HS-5 (cell line): ENCODE data around the gene MEIS2.

Experiments
- DNase-seq: peaks from one replicate; pipeline ENCODE4 v3.0.0-alpha.2; 2012; ENCODE audit warnings: low read depth

The MEIS2 gene

GRCh38 chr15:37097144-37097919 lies 3.0 kb downstream of the MEIS2 start:
- DNase-seq: no peak

- DNase-seq: no peak
Measured at GRCh38 chr15:37096558-37097143, 3.7 kb downstream of the MEIS2 start.

DNA sequence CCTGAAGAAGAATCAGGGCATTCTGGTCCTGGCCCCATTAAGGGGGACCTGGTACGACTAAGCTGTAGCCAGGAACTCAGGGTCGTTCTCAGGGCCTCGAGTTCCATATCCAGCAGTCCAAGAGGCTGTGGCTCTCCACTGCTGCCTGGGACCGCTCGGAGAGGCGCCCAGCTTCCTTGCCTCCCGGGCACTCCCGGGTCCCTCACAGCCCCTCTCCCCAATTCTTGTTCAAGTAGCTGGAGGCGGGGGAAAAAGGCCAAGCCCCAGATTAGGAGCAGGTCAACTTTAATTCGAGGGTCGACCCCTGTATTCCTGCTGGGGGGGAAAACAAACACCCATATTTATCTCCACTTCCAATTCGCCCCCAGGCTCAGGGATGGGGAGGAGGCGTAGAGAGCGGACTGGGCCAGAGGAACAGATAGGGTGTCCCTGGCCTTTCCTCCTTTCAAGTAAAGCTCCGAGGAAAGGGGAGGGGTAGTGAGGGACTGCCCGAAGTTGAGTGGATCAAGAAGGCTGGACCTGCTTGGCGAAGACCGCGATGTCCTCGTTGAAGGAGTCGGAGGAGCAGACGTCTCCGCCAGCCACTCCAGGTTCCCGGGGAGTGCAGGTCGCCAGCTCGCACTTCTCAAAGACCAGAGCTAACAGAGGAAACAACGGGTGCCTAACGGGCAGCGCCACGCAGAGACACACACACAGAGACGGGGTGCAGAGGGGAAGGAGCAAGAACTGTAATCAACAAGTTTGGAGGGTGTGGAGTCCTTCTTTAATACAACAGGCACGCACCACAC lies 4.4 kb downstream of the MEIS2 start:
- no peak for DNase-seq

GRCh38 chr15:37094915-37095711 lies 5.2 kb downstream of the MEIS2 start:
- no peak for DNase-seq

DNA sequence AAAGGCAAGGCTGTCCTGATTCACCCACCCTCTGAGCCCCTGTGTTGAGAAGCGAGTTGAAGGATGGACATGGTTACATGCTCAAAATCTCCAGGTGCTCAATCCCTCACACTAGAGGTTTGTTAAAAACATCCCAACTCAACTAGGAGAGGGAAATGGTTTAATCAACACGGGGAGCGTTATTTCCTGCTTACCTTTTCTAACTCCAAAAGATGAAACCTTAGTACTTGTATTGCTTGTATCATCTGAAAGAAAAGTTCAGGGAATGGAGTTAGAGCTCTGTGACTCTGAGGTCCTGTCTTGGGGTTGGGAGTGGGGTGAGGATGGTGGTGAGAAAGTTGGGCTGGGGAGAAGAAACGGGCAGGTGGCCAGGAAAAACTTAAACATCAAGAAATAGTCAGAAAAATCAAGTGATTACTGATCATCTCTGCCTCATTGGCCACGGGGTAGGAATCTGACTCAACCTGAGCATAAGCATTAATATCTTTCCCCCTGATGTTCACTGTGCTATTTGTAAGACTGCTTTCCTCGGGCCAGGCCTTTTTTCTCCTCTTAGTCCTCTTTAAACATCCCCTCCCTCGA lies 5.9 kb downstream of the MEIS2 start:
- DNase-seq: no peak

- DNase-seq: no peak
Measured at GRCh38 chr15:37093480-37094332, 6.6 kb downstream of the MEIS2 start.

DNA sequence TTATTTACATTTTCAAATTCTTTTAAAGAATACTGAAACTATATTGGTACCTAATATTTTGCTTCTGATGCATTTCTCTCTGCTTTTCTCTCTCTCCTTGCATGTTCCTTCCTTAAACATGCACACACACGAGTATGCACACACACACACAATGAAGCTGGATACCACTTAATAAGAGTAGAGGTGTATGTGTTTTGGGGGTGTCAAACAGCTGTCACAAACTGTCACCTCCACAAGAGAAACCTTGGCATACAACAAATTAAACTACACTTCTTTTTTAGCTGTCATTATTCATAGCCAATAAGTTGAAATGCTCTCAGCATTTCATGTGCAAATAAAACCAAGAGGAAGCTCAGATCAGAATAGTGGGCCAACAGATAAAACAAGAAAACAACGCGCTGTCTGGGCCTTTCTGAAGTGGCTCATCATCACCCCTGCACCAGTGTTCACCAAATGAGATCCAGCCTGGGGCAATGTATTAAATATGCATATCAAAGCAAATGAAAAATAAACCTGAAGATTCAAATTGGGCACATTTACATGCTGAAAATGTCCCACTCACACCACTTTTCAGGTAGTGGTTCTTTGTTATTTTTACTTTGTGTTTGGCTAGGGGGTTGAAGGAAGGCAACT lies 9.7 kb downstream of the MEIS2 start:
- DNase-seq: no peak

GRCh38 chr15:37088436-37088835 lies 11.9 kb downstream of the MEIS2 start:
- no peak for DNase-seq

DNA sequence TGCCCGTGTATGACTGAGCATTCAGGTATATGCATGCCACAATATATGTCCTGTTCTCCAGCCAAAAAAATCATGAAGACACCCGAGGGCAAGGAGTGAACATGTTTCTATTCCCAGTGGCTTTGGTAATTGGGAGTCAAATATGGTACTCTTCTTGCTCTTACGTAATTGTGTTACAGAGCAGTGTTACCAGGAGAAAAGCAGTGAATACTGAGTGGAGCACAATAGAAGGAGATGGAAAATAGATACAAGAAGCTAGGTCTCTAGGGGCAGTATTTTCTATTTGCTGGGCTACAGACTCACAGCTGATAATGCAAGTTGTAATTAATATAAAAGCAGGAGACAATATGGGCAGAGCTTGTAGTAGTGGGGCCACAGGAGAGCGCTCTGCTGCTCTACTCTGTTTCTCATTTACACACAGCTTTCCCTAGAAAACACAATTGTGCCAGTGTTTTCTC lies 13.2 kb downstream of the MEIS2 start:
- DNase-seq: no peak

DNA sequence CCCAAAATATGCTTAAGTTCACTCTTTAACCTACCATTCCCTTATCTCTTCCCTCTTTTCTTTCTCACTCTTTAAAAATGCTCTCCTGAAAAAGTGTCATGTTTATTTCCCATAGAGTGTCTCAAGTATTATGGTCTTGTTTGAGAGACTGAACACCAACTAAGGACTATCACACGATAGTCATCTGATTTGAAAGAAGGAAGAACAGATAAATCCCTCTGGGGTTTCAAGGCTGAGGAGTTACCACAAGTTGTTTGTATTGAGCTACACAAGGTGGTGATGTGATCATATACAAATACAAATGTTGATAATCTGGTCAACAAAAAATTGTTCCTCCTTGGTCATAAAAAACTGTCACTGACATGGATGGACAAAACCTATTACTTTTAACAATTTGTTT lies 13.8 kb downstream of the MEIS2 start:
- no peak for DNase-seq

DNA sequence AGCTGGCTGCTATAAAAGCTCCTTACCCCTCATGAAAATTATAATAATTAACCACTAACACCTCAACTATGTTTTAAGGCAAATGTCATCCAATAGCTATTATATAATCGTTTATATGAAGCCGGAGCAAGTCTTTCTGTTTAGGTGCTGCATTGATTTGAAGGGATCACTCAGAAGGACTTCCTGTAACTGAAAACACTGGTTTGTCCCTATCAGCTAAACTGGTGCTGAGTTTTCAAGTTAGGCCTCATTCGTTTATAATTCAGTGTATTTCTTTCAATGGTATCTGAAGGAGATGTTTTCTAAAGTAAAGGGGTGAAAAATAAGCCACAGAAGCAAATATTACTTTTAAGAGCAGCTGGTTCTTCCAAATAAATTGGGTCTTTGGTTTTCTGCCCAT lies 14.2 kb downstream of the MEIS2 start:
- DNase-seq: no peak

GRCh38 chr15:37084602-37085001 lies 15.7 kb downstream of the MEIS2 start:
- no peak for DNase-seq

GRCh38 chr15:37083610-37084009 lies 16.7 kb downstream of the MEIS2 start:
- no peak for DNase-seq

DNA sequence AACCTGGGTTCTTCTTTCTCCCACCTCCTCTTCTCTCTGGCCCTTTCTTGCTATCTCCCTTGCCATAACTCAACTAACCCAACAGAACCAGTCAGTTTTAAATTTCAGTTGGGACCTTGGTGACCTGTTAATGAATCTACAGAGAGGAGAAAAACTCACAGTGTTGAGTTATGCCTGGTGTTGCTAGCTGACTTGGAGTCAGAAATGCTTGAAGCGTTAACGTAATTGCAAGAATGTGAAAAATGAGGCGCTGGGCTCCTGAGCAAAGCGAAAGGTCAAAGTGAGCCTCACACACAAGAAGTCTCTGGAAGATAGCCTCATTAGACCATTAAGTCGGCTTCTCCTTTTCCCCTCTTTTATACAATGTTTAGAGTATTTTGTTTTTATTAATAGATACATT lies 18.4 kb downstream of the MEIS2 start:
- no peak for DNase-seq

DNA sequence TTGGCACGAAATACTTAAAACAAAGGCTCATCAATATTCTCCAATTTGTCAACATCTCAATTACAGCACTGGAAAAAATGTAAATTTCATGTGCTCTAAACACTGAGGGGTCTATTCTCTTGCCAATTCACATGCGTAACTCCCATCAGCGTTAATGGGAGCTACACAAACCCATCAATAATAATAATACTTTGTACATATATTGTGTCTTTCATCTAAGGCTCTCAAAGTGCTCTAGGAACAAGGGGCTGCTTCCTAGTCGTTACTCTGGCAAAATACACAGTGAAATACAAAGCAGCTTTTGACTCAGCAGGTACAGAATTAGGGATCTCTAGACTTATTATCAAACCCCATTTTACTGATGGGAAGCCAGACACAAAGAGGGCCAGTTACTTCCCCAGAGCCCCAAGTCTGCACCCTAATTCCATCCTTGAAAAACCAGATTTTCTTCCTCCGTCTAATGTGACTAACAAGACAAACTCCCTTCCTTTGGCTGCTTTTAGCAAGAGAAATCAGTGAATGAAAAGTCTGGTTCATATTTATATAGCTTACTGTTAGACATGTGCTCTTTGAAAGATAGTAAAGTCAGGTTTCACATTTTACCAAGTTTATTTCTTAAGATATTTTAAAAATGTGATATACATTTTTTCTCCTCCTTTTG lies 20.0 kb downstream of the MEIS2 start:
- no peak for DNase-seq

GRCh38 chr15:37079726-37080125 lies 20.6 kb downstream of the MEIS2 start:
- DNase-seq: no peak

- DNase-seq: no peak
Measured at GRCh38 chr15:37078566-37078965, 21.8 kb downstream of the MEIS2 start.

DNA sequence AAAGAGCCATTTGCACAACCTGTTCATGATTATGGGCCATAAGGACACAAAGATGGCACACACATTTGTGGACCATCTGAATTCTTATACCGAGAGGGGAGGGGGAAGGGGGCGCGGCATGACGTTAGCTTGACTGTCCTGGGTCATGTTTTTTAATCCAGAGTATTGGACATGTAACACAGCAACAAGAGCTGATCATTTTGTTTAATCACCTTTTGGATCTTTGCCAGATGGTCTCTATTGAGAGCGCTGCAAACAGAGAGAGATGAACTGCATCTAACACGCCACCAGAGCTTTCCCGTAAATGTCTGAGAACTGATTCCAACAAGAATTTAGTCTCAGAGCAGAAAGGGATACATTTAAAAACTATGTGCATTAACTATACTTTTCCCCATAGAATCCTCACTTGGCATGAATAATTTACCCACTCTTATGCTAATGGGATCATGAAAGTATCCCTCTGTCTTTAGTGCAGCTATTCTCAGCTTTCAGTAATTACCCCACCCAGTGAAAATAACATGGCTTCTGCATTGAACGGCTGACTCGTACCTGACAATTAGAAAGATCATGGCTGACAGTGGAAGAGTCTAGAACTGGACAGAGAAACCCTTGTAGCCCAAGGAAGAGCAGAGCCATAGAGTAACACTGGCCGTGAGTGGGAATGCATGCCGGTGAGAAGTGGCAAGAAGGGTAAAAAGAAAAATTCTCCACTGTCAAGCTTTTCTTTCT lies 22.6 kb downstream of the MEIS2 start:
- no peak for DNase-seq

GRCh38 chr15:37076543-37076942 lies 23.8 kb downstream of the MEIS2 start:
- DNase-seq: no peak
